Choroid plexus epithelial cell (primary cell): ENCODE data around the gene NCOA3.
"Not testable (repeated sequence)": the region's sequence is repeated elsewhere in the genome, so short reads cannot be mapped to it uniquely, and the experiment has no call there.

ENCODE experiments used
- DNase-seq: peaks from one replicate; pipeline ENCODE4 v3.0.0-alpha.2; 2010; ENCODE audit warnings: low read depth
- H3K4me3 ChIP-seq: 2 replicates; pipeline ENCODE4 v1.5.1; 2011; ENCODE audit warnings: low read depth, mild to moderate bottlenecking, control low read depth, low read length, moderate library complexity
- CTCF ChIP-seq: conservative IDR thresholded peaks from 2 replicates; pipeline ENCODE4 v1.5.1; 2011; ENCODE audit warnings: low read depth, mild to moderate bottlenecking, control low read depth, inconsistent platforms, low read length, moderate library complexity

Gene NCOA3

GRCh38 chr20:47551222-47551621, 49.5 kb downstream of the NCOA3 start:
- no peak for TF ChIP-seq CTCF
- no peak overlapping the region for H3K4me3 ChIP-seq
- DNase-seq, result no peak

- no peak for DNase-seq
- H3K4me3 ChIP-seq, result no peak overlapping the region
- no peak for TF ChIP-seq CTCF
Measured at GRCh38 chr20:47551841-47552240, 50.2 kb downstream of the NCOA3 start.

GRCh38 chr20:47552996-47553395, 51.3 kb downstream of the NCOA3 start:
- H3K4me3 ChIP-seq, result no peak overlapping the region
- DNase-seq, result no peak
- TF ChIP-seq CTCF, result no peak

- not testable (repeated sequence) for H3K4me3 ChIP-seq, DNase-seq
Measured at GRCh38 chr20:47553594-47554235, 52.0 kb downstream of the NCOA3 start.

GRCh38 chr20:47554283-47554682, 52.6 kb downstream of the NCOA3 start:
- not testable (repeated sequence) for DNase-seq

GRCh38 chr20:47557218-47557617, 55.5 kb downstream of the NCOA3 start:
- TF ChIP-seq CTCF, result no peak
- H3K4me3 ChIP-seq, result no peak overlapping the region
- DNase-seq, result no peak

More at GRCh38 chr20:47554283-47554682, 52.6 kb downstream of the NCOA3 start:
- not testable (repeated sequence) for H3K4me3 ChIP-seq

- DNase-seq, result no peak
- no peak for TF ChIP-seq CTCF
- H3K4me3 ChIP-seq, result no peak overlapping the region
Measured at GRCh38 chr20:47557791-47558190, 56.1 kb downstream of the NCOA3 start.

GRCh38 chr20:47558295-47559066, 56.8 kb downstream of the NCOA3 start:
- no peak for DNase-seq
- no peak overlapping the region for H3K4me3 ChIP-seq

More at GRCh38 chr20:47558295-47559066, 56.8 kb downstream of the NCOA3 start:
- no peak for TF ChIP-seq CTCF
